DND-41 (cell line): Measurements from ENCODE around the gene TMEM127.

Source experiments
- ATAC-seq: fragments of 200-7000 bp; cut with Tn5 transposase; 3 replicates; pipeline ENCODE4 v1.9.1; 2021; ENCODE audit warnings: low read depth; ENCODE audit not compliant: insufficient read depth
- DNase-seq: peaks from one replicate; pipeline ENCODE4 v3.0.0-alpha.2; 2020
- H2AFZ ChIP-seq: 2 replicates; pipeline ENCODE4 v1.6.0; 2012; ENCODE audit warnings: low read depth, low read length
- H3K27ac ChIP-seq: 2 replicates; pipeline ENCODE4 v1.5.1; 2012; ENCODE audit warnings: low read length, inconsistent platforms
- H3K27me3 ChIP-seq: fragments of 200-600 bp; sonication (generic); 2 replicates; pipeline ENCODE4 v1.6.0; 2012; ENCODE audit warnings: low read length, mild to moderate bottlenecking, inconsistent platforms; ENCODE audit not compliant: insufficient read depth, poor library complexity
- H3K36me3 ChIP-seq: 2 replicates; pipeline ENCODE4 v1.5.1; 2012; ENCODE audit warnings: low read length, inconsistent platforms; ENCODE audit not compliant: insufficient read depth
- H3K4me1 ChIP-seq: 2 replicates; pipeline ENCODE4 v1.5.1; 2012; ENCODE audit warnings: mild to moderate bottlenecking, low read length; ENCODE audit not compliant: insufficient read depth
- H3K4me2 ChIP-seq: 2 replicates; pipeline ENCODE4 v1.6.0; 2012; ENCODE audit warnings: mild to moderate bottlenecking, moderate library complexity, low read length, inconsistent platforms; ENCODE audit not compliant: insufficient read depth
- H3K4me3 ChIP-seq, 2 experiments: fragments of 200-600 bp in 1 of 2; shearing (Covaris generic) in 1 of 2; 2 replicates each; pipeline ENCODE4 v1.5.1; 2012 to 2016; ENCODE audit warnings: inconsistent platforms in 2 of 2, low read length in 2 of 2, mild to moderate bottlenecking in 2 of 2, low read depth in 1 of 2, moderate library complexity in 1 of 2
- H3K79me2 ChIP-seq: 2 replicates; pipeline ENCODE4 v1.6.0; 2012; ENCODE audit warnings: low read length, inconsistent platforms; ENCODE audit not compliant: insufficient read depth
- H3K9ac ChIP-seq: 2 replicates; pipeline ENCODE4 v1.6.0; 2012; ENCODE audit warnings: low read depth, mild to moderate bottlenecking, inconsistent platforms, low read length, moderate library complexity
- H3K9me3 ChIP-seq: 2 replicates; pipeline ENCODE4 v1.5.1; 2012; ENCODE audit warnings: low read length, moderate library complexity, mild to moderate bottlenecking, inconsistent platforms; ENCODE audit not compliant: insufficient read depth, severe bottlenecking
- H4K20me1 ChIP-seq: 2 replicates; pipeline ENCODE4 v1.6.0; 2012; ENCODE audit warnings: low read length; ENCODE audit not compliant: insufficient read depth
- EZH2 ChIP-seq: IDR thresholded peaks from 3 replicates; pipeline ENCODE4 v1.6.1; 2012; ENCODE audit warnings: borderline replicate concordance, low read depth, mild to moderate bottlenecking, moderate library complexity, low read length, inconsistent platforms; ENCODE audit not compliant: severe bottlenecking
- TF ChIP-seq, protein P1 (sequence below): IDR thresholded peaks from 2 replicates; pipeline ENCODE4 v1.5.1; 2012; ENCODE audit warnings: borderline replicate concordance, low read length, moderate library complexity, mild to moderate bottlenecking; ENCODE audit not compliant: poor library complexity, severe bottlenecking; ENCODE audit errors: extremely low read depth

The TMEM127 gene

DNA sequence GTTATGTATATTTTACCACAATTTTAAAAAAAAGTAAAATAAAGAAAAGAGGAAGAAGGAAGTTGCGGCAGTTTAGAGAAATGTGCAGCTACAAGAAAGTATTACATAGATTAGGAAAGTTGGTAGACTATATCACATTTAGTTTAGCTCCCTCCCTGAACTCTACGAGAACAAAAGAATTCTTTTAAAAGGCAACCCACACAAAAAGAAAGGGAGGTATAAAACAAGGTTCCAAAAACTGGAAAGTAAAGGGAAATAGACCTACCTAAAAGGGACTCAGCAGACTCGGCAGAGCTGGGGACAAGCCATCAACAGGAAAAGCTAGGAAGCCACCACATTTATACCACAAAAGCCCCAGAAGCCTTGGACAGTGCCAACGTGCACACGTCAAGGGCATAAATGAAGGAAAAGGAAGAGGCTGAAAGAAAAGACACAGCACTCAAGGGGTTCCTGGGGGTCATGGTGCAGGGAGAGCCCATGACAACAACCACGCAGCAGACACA lies 9.1 kb downstream of the TMEM127 start:
- ATAC-seq: no peak

DNA sequence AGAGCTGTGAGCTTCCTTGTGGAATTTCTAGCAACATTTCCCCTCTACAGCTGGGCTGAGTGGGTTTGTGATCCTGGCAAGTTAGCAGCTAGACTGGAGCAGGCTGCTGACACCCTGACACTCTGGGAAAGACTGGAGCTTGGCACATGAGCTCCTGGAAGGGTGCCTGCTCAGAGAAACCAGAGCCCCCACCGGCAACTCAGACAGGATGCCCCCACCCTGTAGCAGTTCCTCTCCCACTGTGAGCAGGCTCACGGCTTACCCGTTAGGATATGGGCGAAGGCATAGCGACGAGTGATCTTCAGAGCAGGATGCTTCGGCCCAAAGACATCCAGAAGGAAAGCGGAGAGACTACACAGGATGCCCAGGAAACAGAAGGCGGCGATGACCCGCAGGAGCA lies 11.2 kb downstream of the TMEM127 start:
- H4K20me1 ChIP-seq: peaks cover 18% of the 10 kb centered on the region
- H3K27me3 ChIP-seq: no peaks in the 10 kb centered on the region
- H3K4me1 ChIP-seq: no peaks in the 10 kb centered on the region
- peaks cover 66% of the 10 kb centered on the region for H3K36me3 ChIP-seq
- no peak overlapping the region for H2AFZ ChIP-seq
- peaks cover 24% of the 10 kb centered on the region for H3K79me2 ChIP-seq
- DNase-seq (no peak), ATAC-seq (no peak)
- no peak for TF ChIP-seq EZH2
- no peak overlapping the region for H3K4me3 ChIP-seq
- no peak overlapping the region for H3K9ac ChIP-seq
- H3K9me3 ChIP-seq: no peaks in the 10 kb centered on the region
- no peak overlapping the region for H3K27ac ChIP-seq
- no peak overlapping the region for H3K4me2 ChIP-seq

More for the DNA sequence above, 9.1 kb downstream of the TMEM127 start:
- Histone ChIP-seq H3K9me3 (no peaks in the 10 kb centered on the region), H3K4me2 (no peak overlapping the region), H2AFZ (no peak overlapping the region), H3K4me1 (no peaks in the 10 kb centered on the region), H3K79me2 (peaks cover 44% of the 10 kb centered on the region), H3K36me3 (peaks cover 78% of the 10 kb centered on the region), H3K4me3 (no peak overlapping the region), H3K27ac (no peak overlapping the region), H3K27me3 (no peaks in the 10 kb centered on the region), H3K9ac (no peak overlapping the region), H4K20me1 (peaks cover 33% of the 10 kb centered on the region)
- TF ChIP-seq, protein P1, sequence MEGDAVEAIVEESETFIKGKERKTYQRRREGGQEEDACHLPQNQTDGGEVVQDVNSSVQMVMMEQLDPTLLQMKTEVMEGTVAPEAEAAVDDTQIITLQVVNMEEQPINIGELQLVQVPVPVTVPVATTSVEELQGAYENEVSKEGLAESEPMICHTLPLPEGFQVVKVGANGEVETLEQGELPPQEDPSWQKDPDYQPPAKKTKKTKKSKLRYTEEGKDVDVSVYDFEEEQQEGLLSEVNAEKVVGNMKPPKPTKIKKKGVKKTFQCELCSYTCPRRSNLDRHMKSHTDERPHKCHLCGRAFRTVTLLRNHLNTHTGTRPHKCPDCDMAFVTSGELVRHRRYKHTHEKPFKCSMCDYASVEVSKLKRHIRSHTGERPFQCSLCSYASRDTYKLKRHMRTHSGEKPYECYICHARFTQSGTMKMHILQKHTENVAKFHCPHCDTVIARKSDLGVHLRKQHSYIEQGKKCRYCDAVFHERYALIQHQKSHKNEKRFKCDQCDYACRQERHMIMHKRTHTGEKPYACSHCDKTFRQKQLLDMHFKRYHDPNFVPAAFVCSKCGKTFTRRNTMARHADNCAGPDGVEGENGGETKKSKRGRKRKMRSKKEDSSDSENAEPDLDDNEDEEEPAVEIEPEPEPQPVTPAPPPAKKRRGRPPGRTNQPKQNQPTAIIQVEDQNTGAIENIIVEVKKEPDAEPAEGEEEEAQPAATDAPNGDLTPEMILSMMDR: no peak
- TF ChIP-seq EZH2: no peak
- DNase-seq: no peak

DNA sequence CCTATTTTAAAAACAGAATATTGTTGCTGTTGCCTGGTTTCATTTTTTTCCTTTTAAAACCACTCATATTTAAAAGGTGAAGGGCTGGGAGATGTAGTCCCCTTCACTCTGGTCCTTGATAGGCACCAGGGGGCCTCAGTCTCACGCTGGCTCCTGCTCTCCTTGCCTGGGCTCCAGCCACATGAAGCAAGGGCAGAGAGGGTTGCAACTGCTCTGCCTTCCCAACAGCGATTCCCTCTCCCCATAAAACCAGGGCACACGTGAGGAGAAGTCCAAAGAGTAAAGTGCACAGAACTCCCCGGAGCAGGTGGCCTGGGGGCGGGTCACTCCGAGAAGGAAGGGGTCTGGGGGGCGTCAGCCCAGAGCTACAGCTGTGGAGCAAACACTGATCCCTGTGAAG lies 12.8 kb downstream of the TMEM127 start:
- no peak for TF ChIP-seq EZH2
- Histone ChIP-seq H3K4me1 (no peaks in the 10 kb centered on the region), H2AFZ (no peak overlapping the region), H3K9ac (no peak overlapping the region), H3K27me3 (no peaks in the 10 kb centered on the region), H3K27ac (no peak overlapping the region), H3K79me2 (peaks cover 8% of the 10 kb centered on the region; the same call in 1 of the 2 replicates), H3K4me2 (no peak overlapping the region), H3K9me3 (no peaks in the 10 kb centered on the region), H4K20me1 (peaks cover 4% of the 10 kb centered on the region), H3K36me3 (peaks cover 50% of the 10 kb centered on the region), H3K4me3 (no peak overlapping the region)
- ATAC-seq: no peak
- DNase-seq: no peak

DNA sequence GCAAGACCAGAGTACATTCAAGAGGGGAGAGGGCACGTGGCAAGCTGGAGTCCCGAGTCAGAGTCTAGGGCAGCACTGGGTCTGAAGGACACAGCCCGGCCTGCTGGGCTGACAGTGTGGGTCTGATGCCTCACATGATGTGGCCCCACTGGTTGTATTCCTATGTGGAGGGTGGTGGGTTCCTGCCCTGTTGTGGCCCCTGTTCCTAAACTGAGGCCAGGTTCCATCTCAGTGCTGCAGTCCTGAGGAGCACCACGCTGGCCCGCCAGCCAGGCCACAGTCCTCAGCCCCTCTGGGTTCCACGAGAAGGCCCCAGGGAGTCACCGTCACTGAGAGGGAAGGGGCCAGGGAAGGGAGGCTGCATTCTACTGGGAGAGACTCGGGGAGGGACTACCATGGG lies 13.3 kb downstream of the TMEM127 start:
- DNase-seq (no peak), ATAC-seq (no peak)
- Histone ChIP-seq H3K36me3 (peaks cover 49% of the 10 kb centered on the region), H3K27ac (no peak overlapping the region), H2AFZ (no peak overlapping the region), H3K9ac (no peak overlapping the region), H3K9me3 (no peaks in the 10 kb centered on the region), H3K27me3 (no peaks in the 10 kb centered on the region), H3K4me1 (no peaks in the 10 kb centered on the region), H4K20me1 (peaks cover 4% of the 10 kb centered on the region), H3K4me3 (no peak overlapping the region), H3K4me2 (no peak overlapping the region), H3K79me2 (peaks cover 5% of the 10 kb centered on the region; the same call in 1 of the 2 replicates)
- TF ChIP-seq EZH2: no peak
- TF ChIP-seq, protein P1: no peak
